ENCODE measurements around the gene FBXL22. TPM values are rescaled to one million over a fixed set of nuclear protein-coding genes. Genes with fewer than 3 reads are reported as not detected.
A peak's percentile ranks its signal among the peaks of the same experiment; 100 is the strongest.

The FBXL22 gene
- total RNA-seq, 1 donor from 2014 or later, result 0.13 TPM

GRCh38 chr15:63593705-63594671 is 3.2 kb upstream of the FBXL22 start:
- no peak for DNase-seq (ENCODE audit: low read depth, low spot score)

GRCh38 chr15:63595065-63595464 is 2.1 kb upstream of the FBXL22 start:
- DNase-seq (ENCODE audit: low read depth, low spot score), result no peak

GRCh38 chr15:63595688-63596087 is 1.5 kb upstream of the FBXL22 start:
- no peak for DNase-seq (ENCODE audit: low read depth, low spot score)

GRCh38 chr15:63596676-63597037 is 530 bp upstream of the FBXL22 start:
- no peak for DNase-seq (ENCODE audit: low read depth, low spot score)

GRCh38 chr15:63597821-63598220 is 634 bp downstream of the FBXL22 start:
- DNase-seq (ENCODE audit: low read depth, low spot score), result no peak

- DNase-seq (ENCODE audit: low read depth, low spot score), result peak; percentile 7
Measured at GRCh38 chr15:63598473-63599400, 1.6 kb downstream of the FBXL22 start.

GRCh38 chr15:63599401-63600000 is 2.3 kb downstream of the FBXL22 start:
- DNase-seq (ENCODE audit: low read depth, low spot score), result peak; percentile 11

- no peak for DNase-seq (ENCODE audit: low read depth, low spot score)
Measured at GRCh38 chr15:63600001-63600615, 2.9 kb downstream of the FBXL22 start.

GRCh38 chr15:63600616-63601025 is 3.4 kb downstream of the FBXL22 start:
- peak; percentile 80 for DNase-seq (ENCODE audit: low read depth, low spot score)

- DNase-seq (ENCODE audit: low read depth, low spot score), result no peak
Measured at GRCh38 chr15:63601026-63601703, 4.0 kb downstream of the FBXL22 start.

- no peak for DNase-seq (ENCODE audit: low read depth, low spot score)
Measured at GRCh38 chr15:63601704-63602185, 4.6 kb downstream of the FBXL22 start.

GRCh38 chr15:63602595-63602994 is 5.4 kb downstream of the FBXL22 start:
- no peak for DNase-seq (ENCODE audit: low read depth, low spot score)

GRCh38 chr15:63603516-63603915 is 6.3 kb downstream of the FBXL22 start:
- DNase-seq (ENCODE audit: low read depth, low spot score), result no peak

GRCh38 chr15:63604281-63604680 is 7.1 kb downstream of the FBXL22 start:
- no peak for DNase-seq (ENCODE audit: low read depth, low spot score)

GRCh38 chr15:63605036-63605435 is 7.8 kb downstream of the FBXL22 start:
- DNase-seq (ENCODE audit: low read depth, low spot score), result no peak

GRCh38 chr15:63605816-63606215 is 8.6 kb downstream of the FBXL22 start:
- no peak for DNase-seq (ENCODE audit: low read depth, low spot score)

GRCh38 chr15:63606308-63606707 is 9.1 kb downstream of the FBXL22 start:
- DNase-seq (ENCODE audit: low read depth, low spot score), result no peak

GRCh38 chr15:63608989-63609388 is 11.8 kb downstream of the FBXL22 start:
- DNase-seq (ENCODE audit: low read depth, low spot score), result no peak

- DNase-seq (ENCODE audit: low read depth, low spot score), result no peak
Measured at GRCh38 chr15:63609448-63609847, 12.3 kb downstream of the FBXL22 start.

- DNase-seq (ENCODE audit: low read depth, low spot score), result peak; percentile 39
Measured at GRCh38 chr15:63610209-63610841, 13.1 kb downstream of the FBXL22 start.
